SK-N-SH treated with all-trans-retinoic acid at 6 μM for 48 hours (cell line): ENCODE measurements around the gene MEI1.

Experiments
- BACH2 ChIP-seq: fragments of 250-450 bp; sonication (Bioruptor Pico); IDR thresholded peaks from 2 replicates; pipeline ENCODE4 v1.9.0; 2021; ENCODE audit warnings: mild to moderate bottlenecking, borderline replicate concordance
- GLIS3 ChIP-seq: fragments of 250-450 bp; sonication (Bioruptor Pico); IDR thresholded peaks from 2 replicates; pipeline ENCODE4 v1.5.0; 2020; ENCODE audit warnings: mild to moderate bottlenecking, moderate library complexity
- ISL1 ChIP-seq: fragments of 250-450 bp; sonication (Bioruptor Pico); IDR thresholded peaks from 2 replicates; pipeline ENCODE4 v2.1.2; 2022; ENCODE audit warnings: mild to moderate bottlenecking, moderate library complexity
- OSR1 ChIP-seq: fragments of 250-450 bp; sonication (Bioruptor Pico); IDR thresholded peaks from 2 replicates; pipeline ENCODE4 v1.8.0; 2022; ENCODE audit warnings: moderate library complexity, mild to moderate bottlenecking, inconsistent platforms
- POU6F1 ChIP-seq: fragments of 250-450 bp; sonication (Bioruptor Pico); IDR thresholded peaks from 2 replicates; pipeline ENCODE4 v1.8.0; 2021; ENCODE audit warnings: low read depth, mild to moderate bottlenecking, moderate library complexity, borderline replicate concordance
- PPARA ChIP-seq: fragments of 250-450 bp; sonication (Bioruptor Pico); IDR thresholded peaks from 2 replicates; pipeline ENCODE4 v1.5.0; 2020; ENCODE audit warnings: mild to moderate bottlenecking, borderline replicate concordance
- RARB ChIP-seq: fragments of 250-450 bp; sonication (Bioruptor Pico); IDR thresholded peaks from 2 replicates; pipeline ENCODE4 v1.8.0; 2021; ENCODE audit warnings: mild to moderate bottlenecking, moderate library complexity
- ZFP3 ChIP-seq: fragments of 250-450 bp; sonication (Bioruptor Pico); IDR thresholded peaks from 2 replicates; pipeline ENCODE4 v1.5.0; 2020; ENCODE audit warnings: mild to moderate bottlenecking, moderate library complexity
- ZNF8 ChIP-seq: fragments of 450-650 bp; formaldehyde crosslinking; IDR thresholded peaks from 2 replicates; pipeline ENCODE4 v1.5.0; 2020; ENCODE audit warnings: mild to moderate bottlenecking, moderate library complexity
- TF ChIP-seq, protein P1 (sequence below): fragments of 250-450 bp; sonication (Bioruptor Pico); IDR thresholded peaks from 2 replicates; pipeline ENCODE4 v1.8.0; 2020; ENCODE audit warnings: mild to moderate bottlenecking, moderate library complexity, borderline replicate concordance

- TF ChIP-seq, protein P1, sequence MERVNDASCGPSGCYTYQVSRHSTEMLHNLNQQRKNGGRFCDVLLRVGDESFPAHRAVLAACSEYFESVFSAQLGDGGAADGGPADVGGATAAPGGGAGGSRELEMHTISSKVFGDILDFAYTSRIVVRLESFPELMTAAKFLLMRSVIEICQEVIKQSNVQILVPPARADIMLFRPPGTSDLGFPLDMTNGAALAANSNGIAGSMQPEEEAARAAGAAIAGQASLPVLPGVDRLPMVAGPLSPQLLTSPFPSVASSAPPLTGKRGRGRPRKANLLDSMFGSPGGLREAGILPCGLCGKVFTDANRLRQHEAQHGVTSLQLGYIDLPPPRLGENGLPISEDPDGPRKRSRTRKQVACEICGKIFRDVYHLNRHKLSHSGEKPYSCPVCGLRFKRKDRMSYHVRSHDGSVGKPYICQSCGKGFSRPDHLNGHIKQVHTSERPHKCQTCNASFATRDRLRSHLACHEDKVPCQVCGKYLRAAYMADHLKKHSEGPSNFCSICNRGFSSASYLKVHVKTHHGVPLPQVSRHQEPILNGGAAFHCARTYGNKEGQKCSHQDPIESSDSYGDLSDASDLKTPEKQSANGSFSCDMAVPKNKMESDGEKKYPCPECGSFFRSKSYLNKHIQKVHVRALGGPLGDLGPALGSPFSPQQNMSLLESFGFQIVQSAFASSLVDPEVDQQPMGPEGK (CRISPR knock-in tag) = no peak
- TF ChIP-seq GLIS3 (CRISPR knock-in tag) (no peak), ZNF8 (CRISPR knock-in tag) (no peak), ZFP3 (CRISPR knock-in tag) (no peak), BACH2 (CRISPR knock-in tag) (no peak), RARB (CRISPR knock-in tag) (no peak), ISL1 (CRISPR knock-in tag) (no peak), OSR1 (CRISPR knock-in tag) (no peak), POU6F1 (CRISPR knock-in tag) (no peak), PPARA (CRISPR knock-in tag) (no peak)
Observed at GRCh38 chr22:41768430-41768829, 69.1 kb downstream of the MEI1 start.
